Hepatocyte (in vitro differentiated cells): ENCODE measurements around the gene C6orf47. TPM values are rescaled to one million over a fixed set of nuclear protein-coding genes. Genes with fewer than 3 reads are reported as not detected.
"Not testable (repeated sequence)": the region's sequence is repeated elsewhere in the genome, so short reads cannot be mapped to it uniquely, and the experiment has no call there.

Experiments
- DNase-seq: peaks from one replicate; pipeline ENCODE4 v3.0.0-alpha.2; 2016; ENCODE audit warnings: low spot score
- H2AFZ ChIP-seq: fragments of 200-600 bp; sonication (generic); 2 replicates; pipeline ENCODE4 v1.6.0; 2016; ENCODE audit warnings: antibody characterized with exemption, mild to moderate bottlenecking
- H3K27ac ChIP-seq: fragments of 200-600 bp; sonication (generic); 2 replicates; pipeline ENCODE4 v1.5.1; 2016; ENCODE audit warnings: mild to moderate bottlenecking
- H3K27me3 ChIP-seq: fragments of 200-600 bp; sonication (generic); 2 replicates; pipeline ENCODE4 v1.6.1; 2016
- H3K36me3 ChIP-seq: fragments of 200-600 bp; sonication (generic); replicated peaks from 2 replicates; pipeline ENCODE4 v1.5.1; 2016; ENCODE audit warnings: low read depth; ENCODE audit not compliant: insufficient read depth
- H3K4me1 ChIP-seq: fragments of 200-600 bp; sonication (generic); 2 replicates; pipeline ENCODE4 v1.5.1; 2016; ENCODE audit warnings: mild to moderate bottlenecking, moderate library complexity; ENCODE audit not compliant: insufficient read depth
- H3K4me2 ChIP-seq: fragments of 200-600 bp; sonication (generic); 2 replicates; pipeline ENCODE4 v1.6.0; 2016
- H3K4me3 ChIP-seq: fragments of 200-600 bp; sonication (generic); 2 replicates; pipeline ENCODE4 v1.5.1; 2016; ENCODE audit warnings: mild to moderate bottlenecking
- H3K79me2 ChIP-seq: fragments of 200-600 bp; sonication (generic); 2 replicates; pipeline ENCODE4 v1.6.0; 2017; ENCODE audit warnings: mild to moderate bottlenecking
- H3K9me2 ChIP-seq: fragments of 200-600 bp; sonication (generic); replicated peaks from 2 replicates; pipeline ENCODE4 v1.6.0; 2017; ENCODE audit warnings: mild to moderate bottlenecking; ENCODE audit not compliant: insufficient read depth
- H3K9me3 ChIP-seq: fragments of 200-600 bp; sonication (generic); 2 replicates; pipeline ENCODE4 v1.5.1; 2016; ENCODE audit warnings: low read depth, mild to moderate bottlenecking
- H4K20me1 ChIP-seq: fragments of 200-600 bp; sonication (generic); 2 replicates; pipeline ENCODE4 v1.6.0; 2016; ENCODE audit warnings: mild to moderate bottlenecking; ENCODE audit not compliant: insufficient read depth, poor library complexity, severe bottlenecking
- CTCF ChIP-seq: fragments of 200-600 bp; sonication (generic); IDR thresholded peaks from 2 replicates; pipeline ENCODE4 v1.5.1; 2016; ENCODE audit warnings: antibody characterized with exemption, mild to moderate bottlenecking; ENCODE audit not compliant: poor library complexity
- EZH2 ChIP-seq: fragments of 200-600 bp; sonication (generic); IDR thresholded peaks from 2 replicates; pipeline ENCODE4 v1.6.1; 2016; ENCODE audit warnings: antibody characterized with exemption, mild to moderate bottlenecking, borderline replicate concordance
- EZH2phosphoT487 ChIP-seq: fragments of 200-600 bp; sonication (generic); IDR thresholded peaks from one replicate; pipeline ENCODE4 v1.6.1; 2018; ENCODE audit warnings: antibody characterized with exemption, mild to moderate bottlenecking, low read depth, moderate library complexity; ENCODE audit not compliant: unreplicated experiment, severe bottlenecking
- WGBS: methylation state at CpG from one replicate; pipeline ENCODE4 v1.1.6; 2016; ENCODE audit warnings: low lambda C conversion rate; ENCODE audit errors: missing lambda C conversion rate; 5-methylcytosine and 5-hydroxymethylcytosine counted together
- polyA plus RNA-seq: library from polyadenylated mRNA; unstranded; fragments of >200 nt; fragmentation: Nextera tagmentation; extraction: Ambion mirVana; gene quantifications from 2 replicates; pipeline ENCODE4 v1.2.1, GENCODE V29; 2016
- total RNA-seq: library from RNA; depleted of rRNA; stranded (reverse); fragments of >200 nt; gene quantifications from 2 replicates; pipeline ENCODE4 v1.2.3, GENCODE V29; 2014

C6orf47 gene, protein sequence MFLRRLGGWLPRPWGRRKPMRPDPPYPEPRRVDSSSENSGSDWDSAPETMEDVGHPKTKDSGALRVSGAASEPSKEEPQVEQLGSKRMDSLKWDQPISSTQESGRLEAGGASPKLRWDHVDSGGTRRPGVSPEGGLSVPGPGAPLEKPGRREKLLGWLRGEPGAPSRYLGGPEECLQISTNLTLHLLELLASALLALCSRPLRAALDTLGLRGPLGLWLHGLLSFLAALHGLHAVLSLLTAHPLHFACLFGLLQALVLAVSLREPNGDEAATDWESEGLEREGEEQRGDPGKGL
- total RNA-seq = 21.3 and 23.3 TPM in 2 replicates
- polyA plus RNA-seq = 19.8 and 25.4 TPM in 2 replicates

- no peak for TF ChIP-seq EZH2phosphoT487
- TF ChIP-seq CTCF = no peak
- no peak for TF ChIP-seq EZH2
- peak within 1 kb of the TSS; percentile 55 for H3K4me3 ChIP-seq
- peak; percentile 93 for DNase-seq
- no peaks in the 10 kb centered on the region for H3K9me3 ChIP-seq
- peaks cover 13% of the 10 kb centered on the region for H4K20me1 ChIP-seq
- H3K79me2 ChIP-seq = peaks cover 70% of the 10 kb centered on the region
- no peaks in the 10 kb centered on the region for H3K9me2 ChIP-seq
- no peaks in the 10 kb centered on the region for H3K36me3 ChIP-seq
- H2AFZ ChIP-seq = peak within 1 kb of the TSS; percentile 45
- peak within 1 kb of the TSS; percentile 97 for H3K4me2 ChIP-seq
- H3K4me1 ChIP-seq = peaks cover 34% of the 10 kb centered on the region
- WGBS = under 1% methylated on average over 51 of the region's 52 CpGs
- peak within 1 kb of the TSS; percentile 89 for H3K27ac ChIP-seq
- H3K27me3 ChIP-seq = no peaks in the 10 kb centered on the region
These were observed at the start of gene C6orf47 for GRCh38 chr6:31660381-31661261. Gene C6orf47, minus strand, starts transcription at chr6:31660778. Its CDS starts 831 bp downstream, at chr6:31659947.

DNA sequence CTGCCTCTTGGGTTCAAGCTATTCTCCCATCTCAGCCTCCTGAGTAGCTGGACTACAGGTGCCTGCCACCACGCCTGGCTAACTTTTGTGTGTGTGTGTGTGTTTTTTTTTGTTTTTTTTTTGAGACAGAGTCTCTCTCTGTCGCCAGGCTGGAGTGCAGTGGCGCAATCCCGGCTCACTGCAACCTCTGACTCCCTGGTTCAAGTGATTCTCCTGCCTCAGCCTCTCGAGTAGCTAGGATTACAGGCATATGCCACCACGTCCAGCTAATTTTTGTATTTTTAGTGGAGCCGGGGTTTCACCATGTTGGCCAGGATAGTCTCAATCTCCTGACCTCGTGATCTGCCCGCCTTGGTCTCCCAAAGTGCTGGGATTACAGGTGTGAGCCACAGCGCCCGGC, 48.6 kb upstream of the C6orf47 start:
- not testable (repeated sequence) for H3K9me2 ChIP-seq, H3K9me3 ChIP-seq, H3K4me2 ChIP-seq, H3K27me3 ChIP-seq, H3K4me3 ChIP-seq, H4K20me1 ChIP-seq, H2AFZ ChIP-seq, H3K36me3 ChIP-seq, DNase-seq, H3K27ac ChIP-seq, H3K4me1 ChIP-seq, H3K79me2 ChIP-seq
- 89% methylated on average over 11 of the region's 11 CpGs for WGBS

DNA sequence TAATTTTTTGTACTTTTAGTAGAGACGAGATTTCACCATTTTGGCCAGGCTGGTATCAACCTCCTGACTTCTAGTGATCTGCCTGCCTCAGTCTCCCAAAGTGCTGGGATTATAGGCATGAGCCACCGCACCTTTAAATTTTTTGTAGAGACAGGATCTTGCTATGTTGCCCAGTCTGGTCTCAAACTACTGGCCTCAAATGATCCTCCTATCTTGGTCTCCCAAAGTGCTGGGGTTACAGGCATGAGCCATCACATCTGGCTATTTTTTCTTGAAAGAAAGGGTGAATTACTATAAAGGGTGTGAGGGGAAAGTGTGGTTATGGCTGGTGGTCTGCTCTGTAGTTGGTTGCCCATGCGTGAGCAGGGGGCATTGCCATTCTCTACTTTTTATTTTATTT, 47.6 kb upstream of the C6orf47 start:
- TF ChIP-seq CTCF (no peak), EZH2 (no peak), EZH2phosphoT487 (no peak)
- Histone ChIP-seq H2AFZ (no peak overlapping the region), H3K4me1 (peaks cover 5% of the 10 kb centered on the region), H3K9me2 (no peaks in the 10 kb centered on the region), H3K27me3 (no peaks in the 10 kb centered on the region), H3K36me3 (no peaks in the 10 kb centered on the region), H3K9me3 (no peaks in the 10 kb centered on the region), H3K79me2 (no peaks in the 10 kb centered on the region), H3K27ac (no peak overlapping the region), H3K4me3 (no peak overlapping the region), H4K20me1 (no peaks in the 10 kb centered on the region), H3K4me2 (no peak overlapping the region)
- WGBS = 99% methylated on average over 3 of the region's 3 CpGs
- no peak for DNase-seq

DNA sequence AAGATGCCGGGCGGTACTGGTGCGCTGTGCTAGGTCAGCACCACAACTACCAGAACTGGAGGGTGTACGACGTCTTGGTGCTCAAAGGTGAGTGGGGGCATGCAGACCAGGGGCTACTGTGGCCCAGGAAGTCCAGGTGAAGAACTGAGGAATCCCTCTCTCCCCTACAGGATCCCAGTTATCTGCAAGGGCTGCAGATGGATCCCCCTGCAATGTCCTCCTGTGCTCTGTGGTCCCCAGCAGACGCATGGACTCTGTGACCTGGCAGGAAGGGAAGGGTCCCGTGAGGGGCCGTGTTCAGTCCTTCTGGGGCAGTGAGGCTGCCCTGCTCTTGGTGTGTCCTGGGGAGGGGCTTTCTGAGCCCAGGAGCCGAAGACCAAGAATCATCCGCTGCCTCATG, 47.1 kb upstream of the C6orf47 start:
- Histone ChIP-seq H3K27ac (no peak overlapping the region), H3K79me2 (peaks cover 1% of the 10 kb centered on the region), H3K36me3 (no peaks in the 10 kb centered on the region), H4K20me1 (no peaks in the 10 kb centered on the region), H3K9me2 (no peaks in the 10 kb centered on the region), H3K27me3 (no peaks in the 10 kb centered on the region), H2AFZ (no peak overlapping the region), H3K4me3 (no peak overlapping the region), H3K4me1 (peaks cover 5% of the 10 kb centered on the region), H3K9me3 (no peaks in the 10 kb centered on the region), H3K4me2 (no peak overlapping the region)
- TF ChIP-seq EZH2 (no peak), EZH2phosphoT487 (no peak), CTCF (no peak)
- no peak for DNase-seq
- 91% methylated on average over 8 of the region's 10 CpGs for WGBS
